Astrocyte (in vitro differentiated cells and primary cell): ENCODE data around the gene HPSE2. TPM values are rescaled to one million over a fixed set of nuclear protein-coding genes. Genes with fewer than 3 reads are reported as not detected.

Source experiments
- DNase-seq: peaks from one replicate; pipeline ENCODE4 v3.0.0-alpha.2; 2010; ENCODE audit warnings: low read depth
- FAIRE-seq: peaks from 2 replicates; lab custom pipeline; 2011; peaks lifted over from hg19 to GRCh38; lab: Jason Lieb, UNC
- H2AFZ ChIP-seq: 2 replicates; pipeline ENCODE4 v1.6.0; 2012; ENCODE audit warnings: low read depth, low read length, inconsistent platforms
- H3K27ac ChIP-seq: 2 replicates; pipeline ENCODE4 v1.5.1; 2011; ENCODE audit warnings: low read depth, low read length, inconsistent platforms
- H3K27me3 ChIP-seq: 2 replicates; pipeline ENCODE4 v1.6.0; 2011; ENCODE audit warnings: low read length, inconsistent platforms; ENCODE audit not compliant: insufficient read depth
- H3K36me3 ChIP-seq: 2 replicates; pipeline ENCODE4 v1.5.1; 2011; ENCODE audit warnings: low read length, inconsistent platforms; ENCODE audit not compliant: insufficient read depth
- H3K4me1 ChIP-seq: 2 replicates; pipeline ENCODE4 v1.5.1; 2011; ENCODE audit warnings: low read length, inconsistent platforms; ENCODE audit not compliant: insufficient read depth
- H3K4me2 ChIP-seq: 2 replicates; pipeline ENCODE4 v1.6.0; 2012; ENCODE audit warnings: low read length, inconsistent platforms
- H3K4me3 ChIP-seq: 2 replicates; pipeline ENCODE4 v1.5.1; 2011; ENCODE audit warnings: low read depth, mild to moderate bottlenecking, low read length, inconsistent platforms; ENCODE audit not compliant: insufficient read depth
- H3K79me2 ChIP-seq: 2 replicates; pipeline ENCODE4 v1.6.0; 2012; ENCODE audit warnings: mild to moderate bottlenecking, low read length, inconsistent platforms; ENCODE audit not compliant: insufficient read depth
- H3K9ac ChIP-seq: 2 replicates; pipeline ENCODE4 v1.6.0; 2012; ENCODE audit warnings: mild to moderate bottlenecking, low read length, inconsistent platforms
- H3K9me3 ChIP-seq: 2 replicates; pipeline ENCODE4 v1.5.1; 2012; ENCODE audit warnings: low read depth, mild to moderate bottlenecking, low read length, inconsistent platforms; ENCODE audit not compliant: insufficient read depth
- H4K20me1 ChIP-seq: 2 replicates; pipeline ENCODE4 v1.6.0; 2012; ENCODE audit warnings: low read length, inconsistent platforms; ENCODE audit not compliant: insufficient read depth
- H3K27ac Mint-ChIP-seq: one replicate; pipeline ENCODE4 v1.8.0; 2021; ENCODE audit warnings: mild to moderate bottlenecking, mixed read lengths; ENCODE audit not compliant: unreplicated experiment
- H3K27me3 Mint-ChIP-seq: one replicate; pipeline ENCODE4 v1.8.0; 2021; ENCODE audit warnings: low read depth, mixed read lengths; ENCODE audit not compliant: unreplicated experiment
- H3K36me3 Mint-ChIP-seq: one replicate; pipeline ENCODE4 v1.8.0; 2021; ENCODE audit warnings: low read depth, mixed read lengths; ENCODE audit not compliant: unreplicated experiment
- H3K4me1 Mint-ChIP-seq: one replicate; pipeline ENCODE4 v1.8.0; 2021; ENCODE audit warnings: low read depth, mixed read lengths; ENCODE audit not compliant: unreplicated experiment
- H3K4me3 Mint-ChIP-seq: one replicate; pipeline ENCODE4 v1.8.0; 2021; ENCODE audit warnings: mild to moderate bottlenecking, moderate library complexity, mixed read lengths; ENCODE audit not compliant: unreplicated experiment
- H3K9me3 Mint-ChIP-seq: one replicate; pipeline ENCODE4 v1.8.0; 2021; ENCODE audit warnings: mild to moderate bottlenecking, mixed read lengths; ENCODE audit not compliant: unreplicated experiment
- EZH2 ChIP-seq: IDR thresholded peaks from 2 replicates; pipeline ENCODE4 v1.6.1; 2012; ENCODE audit warnings: mild to moderate bottlenecking, low read length, inconsistent platforms; ENCODE audit not compliant: insufficient read depth
- total RNA-seq: library from RNA; stranded (reverse); gene quantifications from 2 replicates; pipeline ENCODE4 v1.2.1, GENCODE V29; 2021
- TF ChIP-seq, protein P1 (sequence below): IDR thresholded peaks from 2 replicates; pipeline ENCODE4 v1.5.1; 2011; ENCODE audit warnings: low read depth, mild to moderate bottlenecking, inconsistent platforms, low read length, moderate library complexity; ENCODE audit not compliant: insufficient read depth

Gene HPSE2
- total RNA-seq, 1 donor from 2014 or later, result 0.14 TPM

DNA sequence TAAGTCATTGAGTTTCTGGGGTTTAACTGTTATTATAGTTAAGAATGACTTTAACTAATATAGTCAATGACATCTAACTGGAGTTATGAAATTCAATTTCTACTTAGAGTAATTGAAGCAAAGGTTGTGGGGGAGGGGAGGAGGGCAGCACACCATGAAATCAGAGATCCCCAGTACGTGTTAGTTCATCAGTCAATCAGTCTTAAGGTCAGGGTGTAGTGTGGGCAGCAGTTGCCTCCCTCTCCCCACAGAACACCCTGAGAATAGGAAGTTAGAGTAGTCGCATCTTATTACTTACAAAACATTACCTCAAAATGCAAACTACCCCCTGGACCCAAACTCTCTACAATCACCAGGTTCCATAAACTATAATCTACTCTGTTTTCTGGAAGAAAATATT is 781.9 kb downstream of the HPSE2 start:
- DNase-seq (no peak), FAIRE-seq (no peak)
- Histone ChIP-seq H2AFZ (no peak overlapping the region), H3K4me2 (no peak overlapping the region), H3K27me3 (no peaks in the 10 kb centered on the region), H3K4me3 (no peak overlapping the region), H3K27ac (no peak overlapping the region), H3K79me2 (no peaks in the 10 kb centered on the region), H4K20me1 (no peaks in the 10 kb centered on the region), H3K4me1 (no peaks in the 10 kb centered on the region), H3K9ac (no peak overlapping the region), H3K36me3 (no peaks in the 10 kb centered on the region), H3K9me3 (no peaks in the 10 kb centered on the region)
- Mint-ChIP-seq H3K27ac (no peak overlapping the region), H3K36me3 (no peaks in the 10 kb centered on the region), H3K27me3 (peaks cover 11% of the 10 kb centered on the region), H3K9me3 (peaks cover 2% of the 10 kb centered on the region), H3K4me3 (no peak overlapping the region), H3K4me1 (no peaks in the 10 kb centered on the region)
- no peak for TF ChIP-seq EZH2
- TF ChIP-seq, protein P1, sequence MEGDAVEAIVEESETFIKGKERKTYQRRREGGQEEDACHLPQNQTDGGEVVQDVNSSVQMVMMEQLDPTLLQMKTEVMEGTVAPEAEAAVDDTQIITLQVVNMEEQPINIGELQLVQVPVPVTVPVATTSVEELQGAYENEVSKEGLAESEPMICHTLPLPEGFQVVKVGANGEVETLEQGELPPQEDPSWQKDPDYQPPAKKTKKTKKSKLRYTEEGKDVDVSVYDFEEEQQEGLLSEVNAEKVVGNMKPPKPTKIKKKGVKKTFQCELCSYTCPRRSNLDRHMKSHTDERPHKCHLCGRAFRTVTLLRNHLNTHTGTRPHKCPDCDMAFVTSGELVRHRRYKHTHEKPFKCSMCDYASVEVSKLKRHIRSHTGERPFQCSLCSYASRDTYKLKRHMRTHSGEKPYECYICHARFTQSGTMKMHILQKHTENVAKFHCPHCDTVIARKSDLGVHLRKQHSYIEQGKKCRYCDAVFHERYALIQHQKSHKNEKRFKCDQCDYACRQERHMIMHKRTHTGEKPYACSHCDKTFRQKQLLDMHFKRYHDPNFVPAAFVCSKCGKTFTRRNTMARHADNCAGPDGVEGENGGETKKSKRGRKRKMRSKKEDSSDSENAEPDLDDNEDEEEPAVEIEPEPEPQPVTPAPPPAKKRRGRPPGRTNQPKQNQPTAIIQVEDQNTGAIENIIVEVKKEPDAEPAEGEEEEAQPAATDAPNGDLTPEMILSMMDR, result no peak

DNA sequence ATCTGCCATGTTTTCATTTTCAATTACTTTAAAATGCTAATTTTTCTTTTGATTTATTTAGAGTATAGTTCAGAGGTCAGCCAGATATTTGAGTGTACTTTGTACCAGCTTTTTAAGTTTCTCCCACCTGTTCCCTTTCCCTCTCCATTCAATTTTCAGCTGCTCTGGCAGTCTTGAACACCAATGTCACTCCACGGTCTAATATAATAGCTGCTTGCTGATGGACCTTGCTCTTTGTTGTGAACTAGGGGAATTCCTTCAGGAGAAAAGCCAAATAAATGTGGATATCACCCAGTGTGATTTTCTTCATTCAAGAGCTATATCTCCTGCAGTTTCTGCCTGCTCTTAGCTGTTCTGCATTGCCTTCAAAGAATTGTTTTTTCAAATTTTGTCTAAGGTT is 785.0 kb downstream of the HPSE2 start:
- Mint-ChIP-seq H3K27me3 (peaks cover 1% of the 10 kb centered on the region), H3K9me3 (peaks cover 2% of the 10 kb centered on the region), H3K36me3 (no peaks in the 10 kb centered on the region), H3K27ac (no peak overlapping the region), H3K4me1 (no peaks in the 10 kb centered on the region), H3K4me3 (no peak overlapping the region)
- Histone ChIP-seq H3K4me3 (no peak overlapping the region), H3K4me2 (no peak overlapping the region), H3K9ac (no peak overlapping the region), H4K20me1 (peaks cover 2% of the 10 kb centered on the region), H3K4me1 (peaks cover 3% of the 10 kb centered on the region), H3K79me2 (peaks cover 9% of the 10 kb centered on the region), H3K27me3 (no peaks in the 10 kb centered on the region), H3K36me3 (no peaks in the 10 kb centered on the region), H3K9me3 (no peaks in the 10 kb centered on the region), H2AFZ (no peak overlapping the region), H3K27ac (no peak overlapping the region)
- no peak for DNase-seq
- FAIRE-seq, result no peak
- TF ChIP-seq, protein P1, result no peak
- TF ChIP-seq EZH2, result no peak

DNA sequence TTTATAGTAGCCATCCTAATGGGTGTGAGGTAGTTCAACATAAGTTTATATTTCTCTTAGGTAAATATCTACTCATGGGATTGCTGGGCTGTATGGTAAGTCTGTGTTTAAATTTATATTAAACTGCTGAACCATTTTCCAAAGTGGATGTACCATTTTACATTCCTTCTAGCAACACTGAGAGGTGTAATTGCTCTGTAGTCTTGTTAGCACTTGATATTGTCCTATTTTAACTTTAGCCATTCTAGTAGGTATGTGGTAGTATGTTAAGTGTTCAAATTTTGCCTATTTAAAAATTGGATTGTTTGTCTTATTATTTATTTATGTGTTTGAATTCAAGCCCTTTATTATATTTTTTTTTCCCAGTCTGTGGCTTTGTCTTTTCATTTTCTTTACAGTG is 786.4 kb downstream of the HPSE2 start:
- Mint-ChIP-seq H3K36me3 (peaks cover 2% of the 10 kb centered on the region), H3K9me3 (peaks cover 4% of the 10 kb centered on the region), H3K4me3 (no peak overlapping the region), H3K27ac (no peak overlapping the region), H3K4me1 (no peaks in the 10 kb centered on the region), H3K27me3 (no peaks in the 10 kb centered on the region)
- Histone ChIP-seq H3K9ac (no peak overlapping the region), H3K36me3 (peaks cover 4% of the 10 kb centered on the region), H2AFZ (no peak overlapping the region), H3K4me2 (no peak overlapping the region), H4K20me1 (peaks cover 13% of the 10 kb centered on the region), H3K79me2 (peaks cover 16% of the 10 kb centered on the region), H3K4me3 (no peak overlapping the region), H3K27me3 (no peaks in the 10 kb centered on the region), H3K27ac (no peak overlapping the region), H3K4me1 (peaks cover 4% of the 10 kb centered on the region), H3K9me3 (no peaks in the 10 kb centered on the region)
- TF ChIP-seq, protein P1, result no peak
- no peak for TF ChIP-seq EZH2
- DNase-seq (no peak), FAIRE-seq (no peak)
